GM19240 (cell line): Measurements from ENCODE around the gene DNAJC4.

Experiments used
- DNase-seq: peaks from one replicate; pipeline ENCODE4 v3.0.0; 2011; ENCODE audit warnings: low spot score; ENCODE audit not compliant: insufficient read length

The DNAJC4 gene

DNA sequence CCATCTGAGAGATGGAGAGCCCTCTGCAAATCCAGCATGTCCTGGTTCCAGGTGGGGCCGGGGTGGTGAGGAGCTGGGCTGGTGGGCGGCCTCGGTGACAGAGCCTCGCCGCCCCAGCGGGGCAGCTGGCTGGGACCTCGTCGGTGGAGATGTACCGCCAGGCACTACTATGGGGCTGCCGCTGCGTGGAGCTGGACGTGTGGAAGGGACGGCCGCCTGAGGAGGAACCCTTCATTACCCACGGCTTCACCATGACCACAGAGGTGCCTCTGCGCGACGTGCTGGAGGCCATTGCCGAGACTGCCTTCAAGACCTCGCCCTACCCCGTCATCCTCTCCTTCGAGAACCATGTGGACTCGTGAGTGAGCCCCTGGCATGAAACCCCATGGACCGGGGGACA lies 28.0 kb downstream of the DNAJC4 start:
- no peak for DNase-seq

DNA sequence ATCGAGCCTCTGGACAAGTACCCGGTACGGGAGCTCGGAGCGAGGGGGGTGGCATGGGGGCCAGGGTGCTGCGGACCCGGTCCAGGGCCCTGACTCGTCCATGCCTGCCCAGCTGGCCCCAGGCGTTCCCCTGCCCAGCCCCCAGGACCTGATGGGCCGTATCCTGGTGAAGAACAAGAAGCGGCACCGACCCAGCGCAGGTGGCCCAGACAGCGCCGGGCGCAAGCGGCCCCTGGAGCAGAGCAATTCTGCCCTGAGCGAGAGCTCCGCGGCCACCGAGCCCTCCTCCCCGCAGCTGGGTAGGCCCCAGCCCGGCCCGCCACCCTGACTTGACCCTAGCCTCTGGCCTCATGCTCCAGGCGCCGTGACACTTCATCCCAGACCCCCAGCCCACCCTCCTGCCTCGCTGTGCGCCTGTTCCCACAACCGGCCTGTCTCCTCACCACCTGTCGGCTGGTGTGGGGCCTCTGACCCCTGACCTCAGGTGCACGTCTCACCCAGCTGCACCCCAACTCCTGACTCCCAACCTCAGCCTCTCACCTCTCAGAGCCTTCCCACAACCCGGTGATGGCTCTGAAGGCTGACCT lies 28.7 kb downstream of the DNAJC4 start:
- DNase-seq: no peak

DNA sequence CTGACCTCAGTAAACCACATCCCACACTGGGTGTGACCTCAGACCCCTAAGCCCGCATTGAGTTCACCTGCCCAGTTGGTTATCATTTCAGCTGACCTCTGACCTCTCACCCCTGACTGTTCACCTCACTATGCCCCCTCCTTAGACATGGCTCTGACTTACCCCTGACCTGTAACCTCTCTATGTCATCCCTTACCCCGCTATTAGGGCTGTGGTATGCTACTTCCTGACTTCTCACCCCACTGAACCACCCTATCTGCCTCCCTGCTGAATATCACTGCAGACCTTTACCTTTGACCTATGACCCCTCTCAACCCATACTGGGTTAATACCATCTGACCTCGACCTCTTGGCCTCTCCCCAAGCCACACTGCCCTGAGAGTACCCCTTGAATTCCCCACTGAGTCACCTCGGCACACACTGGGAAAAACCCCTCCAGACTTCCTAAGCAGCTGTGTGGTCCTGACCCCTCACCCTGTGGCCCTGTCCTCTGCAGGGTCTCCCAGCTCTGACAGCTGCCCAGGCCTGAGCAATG lies 29.3 kb downstream of the DNAJC4 start:
- no peak for DNase-seq

- no peak for DNase-seq
Measured at GRCh38 chr11:64260147-64260708, 29.9 kb downstream of the DNAJC4 start.

DNA sequence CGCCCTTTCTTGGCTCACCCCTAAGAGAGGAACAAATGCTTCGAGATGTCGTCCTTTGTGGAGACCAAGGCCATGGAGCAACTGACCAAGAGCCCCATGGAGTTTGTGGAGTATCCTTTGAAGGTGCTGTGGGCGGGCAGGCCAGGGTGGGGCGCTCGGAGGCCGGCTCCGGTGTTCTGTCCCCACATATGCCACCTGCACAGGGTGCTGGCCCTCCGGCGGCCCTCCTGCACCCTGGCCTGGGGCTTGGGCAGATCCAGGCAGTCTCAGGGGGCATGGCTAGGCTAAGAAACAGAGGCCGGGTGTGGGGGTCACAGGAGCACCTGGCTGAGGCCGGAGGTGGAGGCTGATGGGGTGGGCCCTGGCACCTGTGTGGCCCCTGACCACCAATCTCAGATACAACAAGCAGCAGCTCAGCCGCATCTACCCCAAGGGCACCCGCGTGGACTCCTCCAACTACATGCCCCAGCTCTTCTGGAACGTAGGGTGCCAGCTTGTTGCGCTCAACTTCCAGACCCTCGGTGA lies 31.3 kb downstream of the DNAJC4 start:
- DNase-seq: no peak

DNA sequence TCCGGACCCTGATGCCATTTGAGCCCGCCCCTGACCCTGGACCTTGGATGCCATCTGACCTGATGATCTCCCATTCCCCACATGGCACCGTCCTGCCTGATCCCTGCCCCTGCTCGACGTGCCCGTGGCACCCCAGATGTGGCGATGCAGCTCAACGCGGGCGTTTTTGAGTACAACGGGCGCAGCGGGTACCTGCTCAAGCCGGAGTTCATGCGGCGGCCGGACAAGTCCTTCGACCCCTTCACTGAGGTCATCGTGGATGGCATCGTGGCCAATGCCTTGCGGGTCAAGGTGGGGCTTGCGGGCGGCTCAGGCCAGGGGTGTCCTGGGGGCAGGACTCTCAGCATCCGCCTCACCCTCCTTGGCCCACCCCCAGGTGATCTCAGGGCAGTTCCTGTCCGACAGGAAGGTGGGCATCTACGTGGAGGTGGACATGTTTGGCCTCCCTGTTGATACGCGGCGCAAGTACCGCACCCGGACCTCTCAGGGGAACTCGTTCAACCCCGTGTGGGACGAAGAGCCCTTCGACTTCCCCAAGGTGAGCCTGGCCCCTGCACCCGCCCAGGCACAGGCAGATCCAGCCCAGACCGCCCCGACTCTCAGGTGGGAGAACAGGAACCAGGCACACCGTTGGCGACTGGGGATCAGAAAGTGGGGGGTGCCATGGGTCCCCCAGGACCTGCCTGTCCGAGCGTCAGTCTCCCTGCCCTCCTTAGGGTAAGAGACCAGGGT lies 32.1 kb downstream of the DNAJC4 start:
- DNase-seq: no peak

- no peak for DNase-seq
Measured at GRCh38 chr11:64263021-64263946, 32.9 kb downstream of the DNAJC4 start.

DNA sequence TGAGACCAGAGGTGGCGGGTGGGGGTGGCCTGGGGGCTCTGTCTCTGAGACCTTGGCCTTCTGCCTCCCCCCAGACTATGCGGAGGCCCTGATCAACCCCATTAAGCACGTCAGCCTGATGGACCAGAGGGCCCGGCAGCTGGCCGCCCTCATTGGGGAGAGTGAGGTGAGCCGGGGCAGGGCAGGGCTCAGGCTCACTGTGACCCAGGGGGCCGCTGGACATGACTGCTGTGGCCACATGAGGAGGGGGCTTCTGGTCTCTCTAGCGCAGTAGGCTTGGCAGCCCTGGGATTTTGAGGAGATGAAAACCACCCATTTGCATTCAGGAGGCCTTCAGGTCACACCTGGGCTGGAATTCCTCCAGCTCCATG lies 33.6 kb downstream of the DNAJC4 start:
- DNase-seq: no peak

DNA sequence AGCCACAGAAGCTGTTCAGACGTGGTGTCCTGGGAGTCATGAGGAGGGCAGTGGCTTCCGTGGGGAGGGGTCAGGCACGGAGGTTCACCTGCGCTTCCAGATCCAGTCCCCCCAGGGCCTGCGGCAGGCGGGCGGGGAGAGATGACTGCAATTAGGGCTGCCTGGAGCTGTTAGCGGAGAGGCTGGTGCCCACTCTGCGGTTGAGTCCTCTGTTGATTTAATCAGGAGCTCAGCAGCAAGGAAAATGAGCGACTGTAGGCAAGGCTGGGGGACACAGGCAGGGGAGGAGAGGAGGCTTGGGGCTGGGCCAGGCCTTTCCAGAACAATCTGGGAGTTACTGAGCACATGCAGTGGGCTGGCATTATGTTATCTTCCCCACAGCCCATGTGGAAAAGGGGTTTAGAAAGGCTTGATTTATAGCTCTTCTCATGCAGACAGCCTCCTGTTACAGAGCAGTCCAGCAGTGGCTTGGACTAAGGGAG lies 34.1 kb downstream of the DNAJC4 start:
- no peak for DNase-seq

DNA sequence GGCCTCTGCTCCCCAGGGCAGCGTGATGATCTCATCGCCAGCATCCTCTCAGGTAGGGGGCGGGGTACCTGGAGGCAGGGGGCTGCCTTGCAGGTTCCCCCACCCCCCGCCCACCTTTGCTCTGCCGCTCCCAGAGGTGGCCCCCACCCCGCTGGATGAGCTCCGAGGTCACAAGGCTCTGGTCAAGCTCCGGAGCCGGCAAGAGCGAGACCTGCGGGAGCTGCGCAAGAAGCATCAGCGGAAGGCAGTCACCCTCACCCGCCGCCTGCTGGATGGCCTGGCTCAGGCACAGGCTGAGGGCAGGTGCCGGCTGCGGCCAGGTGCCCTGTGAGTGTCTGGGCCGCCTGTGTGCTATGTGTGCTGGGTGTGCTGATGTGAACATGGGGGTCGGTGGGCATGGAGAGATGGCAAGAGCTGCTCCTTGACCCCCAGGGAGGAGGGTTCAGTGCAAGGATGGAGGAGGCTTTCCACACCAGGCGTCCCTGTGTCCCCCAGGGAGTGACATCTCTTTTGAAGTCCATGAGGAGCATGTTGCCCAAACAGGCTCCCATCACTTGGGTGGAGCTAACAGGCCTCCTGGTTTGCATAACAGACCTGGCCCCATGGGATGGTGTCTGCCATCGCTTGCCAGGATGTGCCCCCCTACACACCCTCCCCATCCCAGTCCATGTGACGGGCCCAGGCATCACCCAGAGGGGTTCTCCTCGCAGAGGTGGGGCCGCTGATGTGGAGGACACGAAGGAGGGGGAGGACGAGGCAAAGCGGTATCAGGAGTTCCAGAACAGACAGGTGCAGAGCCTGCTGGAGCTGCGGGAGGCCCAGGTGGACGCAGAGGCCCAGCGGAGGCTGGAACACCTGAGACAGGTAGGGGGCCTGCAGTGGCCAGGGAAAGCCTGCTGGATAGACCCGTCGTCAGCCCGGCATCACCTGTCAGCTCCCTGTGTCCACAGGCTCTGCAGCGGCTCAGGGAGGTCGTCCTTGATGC lies 35.1 kb downstream of the DNAJC4 start:
- DNase-seq: no peak

DNA sequence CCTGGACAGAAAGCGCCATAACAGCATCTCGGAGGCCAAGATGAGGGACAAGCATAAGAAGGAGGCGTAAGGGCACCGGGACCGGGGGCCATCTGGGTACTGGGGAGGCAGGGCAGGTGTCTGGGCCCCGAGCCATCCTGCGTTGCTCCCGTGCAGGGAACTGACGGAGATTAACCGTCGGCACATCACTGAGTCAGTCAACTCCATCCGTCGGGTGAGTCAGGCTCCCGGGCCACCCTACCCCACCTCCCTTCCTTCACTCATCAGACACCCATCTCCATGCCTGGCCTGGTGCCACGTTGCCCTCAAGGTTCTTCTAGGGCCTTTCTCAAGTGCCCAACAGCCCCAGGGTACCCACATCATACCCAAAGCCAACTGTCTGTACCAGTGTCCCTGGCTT lies 36.0 kb downstream of the DNAJC4 start:
- DNase-seq: no peak

- no peak for DNase-seq
Measured at GRCh38 chr11:64267207-64267945, 37.0 kb downstream of the DNAJC4 start.

GRCh38 chr11:64268025-64268892 lies 37.9 kb downstream of the DNAJC4 start:
- DNase-seq: no peak

DNA sequence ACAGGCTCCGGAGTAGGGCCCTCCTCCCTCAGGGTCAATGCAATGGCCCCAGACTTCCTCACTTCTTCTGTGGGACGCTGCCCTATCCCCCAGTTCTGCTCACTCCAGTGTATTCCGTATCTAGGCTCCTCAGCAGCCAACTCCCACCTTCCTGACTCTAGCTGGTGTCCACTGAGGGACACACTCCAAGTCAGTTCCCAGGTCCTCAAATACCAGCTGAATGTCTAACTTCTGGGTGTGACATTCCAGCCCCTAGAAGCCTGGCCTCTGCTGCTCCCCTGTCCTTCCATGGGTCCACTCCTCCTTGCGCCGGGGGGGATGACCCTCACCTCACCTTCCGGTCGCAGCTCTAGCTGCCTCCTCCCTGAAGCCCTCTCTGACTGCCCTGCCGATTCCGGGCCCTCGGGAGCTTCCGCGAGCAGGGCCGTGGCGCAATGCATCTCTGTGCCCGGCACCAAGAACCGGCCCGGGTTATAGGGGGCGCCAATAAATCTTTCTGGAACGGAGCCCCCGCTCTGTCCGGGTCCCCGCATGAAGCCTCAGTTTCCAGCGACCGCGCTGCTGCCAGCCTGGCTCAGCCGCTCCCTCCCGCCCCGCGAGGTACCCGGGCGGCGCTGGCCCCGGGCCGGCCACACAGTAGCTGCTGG lies 38.7 kb downstream of the DNAJC4 start:
- DNase-seq: no peak

DNA sequence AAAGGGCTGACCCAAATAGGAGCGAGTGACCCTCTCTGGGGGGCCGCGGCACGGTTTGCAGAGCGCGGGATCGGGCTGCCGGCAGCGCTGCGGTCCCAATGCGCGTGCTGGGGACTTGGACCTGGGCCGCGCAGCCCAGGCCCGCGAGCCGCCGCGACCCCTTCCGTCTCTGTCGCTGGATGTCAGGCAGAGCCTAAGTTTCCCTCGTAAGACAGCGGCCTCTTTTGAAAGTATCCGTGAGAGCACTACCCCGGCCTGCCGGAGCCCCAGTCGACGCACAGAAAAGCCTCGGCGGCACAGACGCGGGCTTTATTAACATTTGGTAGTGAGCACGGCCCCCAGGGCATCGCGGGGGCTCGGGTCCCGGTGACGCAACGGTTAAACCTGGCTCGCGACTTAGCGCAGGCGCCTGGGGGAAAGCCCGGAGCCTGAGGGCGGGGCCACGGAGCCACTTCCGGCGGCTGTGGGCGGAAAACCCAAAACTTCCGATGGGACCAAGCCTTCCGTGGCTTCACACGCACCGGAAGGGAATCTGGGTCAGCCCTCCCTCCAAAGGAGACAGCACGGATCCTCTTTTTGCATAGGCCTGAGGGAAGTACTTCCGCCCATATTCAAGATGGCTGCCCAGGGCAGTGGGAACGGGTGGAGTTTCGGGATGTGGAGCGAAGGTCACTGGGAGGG lies 39.3 kb downstream of the DNAJC4 start:
- DNase-seq: peak; percentile 74

- no peak for DNase-seq
Measured at GRCh38 chr11:64275031-64275800, 44.9 kb downstream of the DNAJC4 start.

- no peak for DNase-seq
Measured at GRCh38 chr11:64275841-64276240, 45.5 kb downstream of the DNAJC4 start.
